GM13976 (cell line): ENCODE measurements around the gene GSAP.
"Not testable (repeated sequence)": the region's sequence is repeated elsewhere in the genome, so short reads cannot be mapped to it uniquely, and the experiment has no call there.

ENCODE experiments used
- DNase-seq: peaks from one replicate; pipeline ENCODE4 v3.0.0; 2012; ENCODE audit warnings: low spot score
- CTCF ChIP-seq: IDR thresholded peaks from 2 replicates; pipeline ENCODE4 v1.5.1; 2012; ENCODE audit warnings: borderline replicate concordance, mild to moderate bottlenecking; ENCODE audit not compliant: insufficient read depth; ENCODE audit errors: extremely low read depth, missing control alignments, control extremely low read depth
- in situ Hi-C: fragments of 300-500 bp; cut with MboI; formaldehyde crosslinking; loops from one replicate; pipeline ENCODE4 v1.12.0; 2022; ENCODE audit warnings: low sequenced_read_pairs, mixed read lengths, inconsistent platforms; ENCODE audit not compliant: unreplicated experiment

GSAP gene

GRCh38 chr7:77349141-77349540 is 67.0 kb downstream of the GSAP start:
- no peak for TF ChIP-seq CTCF
- in situ Hi-C loops = no loop called here
- no peak for DNase-seq

- DNase-seq = no peak
- in situ Hi-C loops = no loop called here
- no peak for TF ChIP-seq CTCF
Observed at GRCh38 chr7:77348371-77348813, 67.8 kb downstream of the GSAP start.

- DNase-seq = no peak
- in situ Hi-C loops = no loop called here
- no peak for TF ChIP-seq CTCF
Observed at GRCh38 chr7:77346441-77346840, 69.7 kb downstream of the GSAP start.

GRCh38 chr7:77345426-77345825 is 70.7 kb downstream of the GSAP start:
- in situ Hi-C loops = not testable (repeated sequence)

GRCh38 chr7:77339726-77340125 is 76.4 kb downstream of the GSAP start:
- in situ Hi-C loops = no loop called here
- DNase-seq = no peak
- TF ChIP-seq CTCF = no peak

More at GRCh38 chr7:77345426-77345825, 70.7 kb downstream of the GSAP start:
- not testable (repeated sequence) for DNase-seq

GRCh38 chr7:77338883-77339629 is 77.1 kb downstream of the GSAP start:
- in situ Hi-C loops = no loop called here
- DNase-seq = no peak
- TF ChIP-seq CTCF = no peak

- no peak for TF ChIP-seq CTCF
- in situ Hi-C loops = no loop called here
- DNase-seq = no peak
Observed at GRCh38 chr7:77338260-77338659, 77.9 kb downstream of the GSAP start.
